Measurements from ENCODE around the gene ZBED4. TPM values are rescaled to one million over a fixed set of nuclear protein-coding genes. Genes with fewer than 3 reads are reported as not detected.

Gene ZBED4
- total RNA-seq, 1 experiment from 2014 or later, result 21.6 TPM

DNA sequence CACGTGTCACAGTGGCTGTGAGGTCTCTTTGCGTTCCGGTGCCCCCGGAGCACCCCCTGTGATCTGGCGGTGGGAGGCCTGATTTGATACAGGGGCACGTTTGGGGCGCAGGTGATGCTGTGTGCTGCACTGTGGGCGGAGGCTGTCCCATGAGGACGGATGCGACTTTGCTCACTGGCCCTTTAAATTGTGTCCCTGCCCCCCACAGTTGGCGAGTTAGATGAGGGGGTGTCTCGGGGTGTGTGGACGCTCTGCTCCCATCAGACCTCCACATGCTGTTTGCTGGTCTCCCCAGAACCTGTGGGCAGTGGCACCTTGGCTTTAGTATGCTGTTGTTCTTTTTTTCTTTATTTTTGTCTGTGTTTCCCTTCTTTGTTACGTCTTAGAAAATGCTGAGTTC is 5.2 kb downstream of the ZBED4 start:
- TF ChIP-seq, protein P1, sequence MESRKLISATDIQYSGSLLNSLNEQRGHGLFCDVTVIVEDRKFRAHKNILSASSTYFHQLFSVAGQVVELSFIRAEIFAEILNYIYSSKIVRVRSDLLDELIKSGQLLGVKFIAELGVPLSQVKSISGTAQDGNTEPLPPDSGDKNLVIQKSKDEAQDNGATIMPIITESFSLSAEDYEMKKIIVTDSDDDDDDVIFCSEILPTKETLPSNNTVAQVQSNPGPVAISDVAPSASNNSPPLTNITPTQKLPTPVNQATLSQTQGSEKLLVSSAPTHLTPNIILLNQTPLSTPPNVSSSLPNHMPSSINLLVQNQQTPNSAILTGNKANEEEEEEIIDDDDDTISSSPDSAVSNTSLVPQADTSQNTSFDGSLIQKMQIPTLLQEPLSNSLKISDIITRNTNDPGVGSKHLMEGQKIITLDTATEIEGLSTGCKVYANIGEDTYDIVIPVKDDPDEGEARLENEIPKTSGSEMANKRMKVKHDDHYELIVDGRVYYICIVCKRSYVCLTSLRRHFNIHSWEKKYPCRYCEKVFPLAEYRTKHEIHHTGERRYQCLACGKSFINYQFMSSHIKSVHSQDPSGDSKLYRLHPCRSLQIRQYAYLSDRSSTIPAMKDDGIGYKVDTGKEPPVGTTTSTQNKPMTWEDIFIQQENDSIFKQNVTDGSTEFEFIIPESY (IDR thresholded peaks at IDR 0.05; ENCODE audit: extremely low read depth, insufficient replicate concordance, low read length), result no peak
- TF ChIP-seq ZFX (IDR thresholded peaks at IDR 0.05) (no peak), POLR2AphosphoS5 (IDR thresholded peaks at IDR 0.05; ENCODE audit: low read depth, low read length) (no peak)
- TF ChIP-seq, protein P2, sequence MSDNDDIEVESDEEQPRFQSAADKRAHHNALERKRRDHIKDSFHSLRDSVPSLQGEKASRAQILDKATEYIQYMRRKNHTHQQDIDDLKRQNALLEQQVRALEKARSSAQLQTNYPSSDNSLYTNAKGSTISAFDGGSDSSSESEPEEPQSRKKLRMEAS (IDR thresholded peaks at IDR 0.05), result no peak
- H3K4me3 ChIP-seq (replicated peaks in 1 of 2; ENCODE audit: low read depth in 1 of 2, low read length in 2 of 2), result no peak overlapping the region
- POLR2A ChIA-PET, result no interaction called here
- peaks cover 96% of the 10 kb centered on the region for H3K79me2 ChIP-seq (ENCODE audit: insufficient read depth, low read length)
- H2AFZ ChIP-seq (ENCODE audit: low read depth, low read length, poor library complexity, severe bottlenecking), result no peak overlapping the region
- ATAC-seq (no peak), DNase-seq (ENCODE audit: low read depth, low spot score) (no peak)
- no TSS peak for BruUV-seq (replicated peaks)
- CTCF ChIA-PET, result no interaction called here
- no peaks in the 10 kb centered on the region for H3K9me2 ChIP-seq (ENCODE audit: insufficient read depth)
- H3K36me3 ChIP-seq (ENCODE audit: control insufficient read depth in 1 of 2, insufficient read depth in 2 of 2, low read length in 2 of 2), result peaks cover 0 to 5% of the 10 kb centered on the region in 2 experiments; a peak in 1 of 4 replicates
- no peaks in the 10 kb centered on the region; the same call in 1 of the 2 replicates for H4K20me1 ChIP-seq (ENCODE audit: insufficient read depth)
- H3K4me1 ChIP-seq (ENCODE audit: control insufficient read depth in 1 of 2, insufficient read depth in 2 of 2, low read length in 2 of 2), result peaks cover 10 to 13% of the 10 kb centered on the region in 2 experiments
- intact Hi-C loops (cut with micrococcal nuclease), result no loop called here
- no peak overlapping the region for H3K9ac ChIP-seq (ENCODE audit: low read length)
- no peaks in the 10 kb centered on the region for H3K27me3 ChIP-seq (ENCODE audit: insufficient read depth, low read length)
- RAD21 ChIA-PET (ENCODE audit: low non-redundant PET in 1 of 2, low total read pairs in 2 of 2, uncharacterized antibody in 2 of 2, unreplicated experiment in 2 of 2), result no interaction called here
- no peak overlapping the region for H3K27ac ChIP-seq (ENCODE audit: low read depth, low read length)
- no peaks in the 10 kb centered on the region; a peak in 1 of 4 replicates for H3K9me3 ChIP-seq (ENCODE audit: control insufficient read depth in 1 of 2, insufficient read depth in 1 of 2, low read depth in 1 of 2, low read length in 2 of 2)
- H3K4me2 ChIP-seq (ENCODE audit: low read length), result no peak overlapping the region

DNA sequence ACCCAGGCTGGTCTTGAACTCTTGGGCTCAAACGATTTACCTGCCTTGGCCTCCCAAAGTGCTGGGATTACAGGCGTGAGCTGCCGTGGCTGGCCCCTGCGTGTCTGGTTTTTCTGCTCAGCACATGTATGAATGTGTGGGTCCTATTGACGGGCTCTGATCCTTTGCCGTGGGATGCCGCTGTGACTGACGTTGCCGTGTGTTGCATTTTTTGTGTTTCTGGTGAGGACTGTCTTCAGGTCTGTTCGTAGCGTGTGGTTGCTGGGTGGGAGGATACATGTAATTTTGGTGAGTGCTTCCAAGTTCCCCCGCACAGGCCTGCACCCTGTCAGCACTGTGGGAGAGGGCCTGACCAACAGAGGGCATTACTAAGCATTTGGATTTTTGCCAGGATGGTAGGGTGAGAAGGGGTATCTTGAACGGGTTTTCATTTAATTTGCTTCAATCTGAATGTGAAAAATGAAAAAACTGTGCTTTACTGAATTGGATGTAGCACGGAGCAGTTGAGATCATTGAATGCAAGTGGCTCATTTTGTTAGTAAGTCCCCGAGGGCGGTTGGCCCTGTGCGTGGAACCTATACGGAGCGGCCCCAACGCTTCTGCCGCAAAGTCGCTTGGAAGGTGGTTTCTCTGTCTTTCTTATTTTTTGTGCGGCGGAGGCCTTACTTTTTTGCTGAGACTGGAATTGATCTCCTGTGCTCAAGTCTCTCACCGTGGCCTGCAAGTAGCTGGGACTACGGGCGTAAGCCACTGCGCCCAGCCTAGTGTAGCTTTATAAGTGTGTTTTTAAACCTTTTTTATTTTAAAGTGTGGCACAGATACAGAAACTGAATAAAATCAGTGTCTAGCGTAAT is 8.2 kb downstream of the ZBED4 start:
- CTCF ChIA-PET, result no interaction called here
- POLR2A ChIA-PET, result no interaction called here
- Histone ChIP-seq H3K9me2 (ENCODE audit: insufficient read depth) (no peaks in the 10 kb centered on the region), H3K4me3 (replicated peaks in 1 of 2; ENCODE audit: low read depth in 1 of 2, low read length in 2 of 2) (no peak overlapping the region), H3K4me2 (ENCODE audit: low read length) (no peak overlapping the region), H4K20me1 (ENCODE audit: insufficient read depth) (peaks cover 4% of the 10 kb centered on the region; the same call in 1 of the 2 replicates), H3K9me3 (ENCODE audit: control insufficient read depth in 1 of 2, insufficient read depth in 1 of 2, low read depth in 1 of 2, low read length in 2 of 2) (peaks cover 3 to 10% of the 10 kb centered on the region in 2 experiments; a peak in 2 of 4 replicates), H2AFZ (ENCODE audit: low read depth, low read length, poor library complexity, severe bottlenecking) (no peak overlapping the region), H3K27ac (ENCODE audit: low read depth, low read length) (no peak overlapping the region), H3K27me3 (ENCODE audit: insufficient read depth, low read length) (no peaks in the 10 kb centered on the region), H3K9ac (ENCODE audit: low read length) (no peak overlapping the region), H3K4me1 (ENCODE audit: control insufficient read depth in 1 of 2, insufficient read depth in 2 of 2, low read length in 2 of 2) (no peaks in the 10 kb centered on the region), H3K36me3 (ENCODE audit: control insufficient read depth in 1 of 2, insufficient read depth in 2 of 2, low read length in 2 of 2) (peaks cover 0 to 5% of the 10 kb centered on the region in 2 experiments; a peak in 1 of 4 replicates), H3K79me2 (ENCODE audit: insufficient read depth, low read length) (peaks cover 99% of the 10 kb centered on the region)
- no TSS peak for BruUV-seq (replicated peaks)
- intact Hi-C loops (cut with micrococcal nuclease), result no loop called here
- DNase-seq (ENCODE audit: low read depth, low spot score) (no peak), ATAC-seq (no peak)
- RAD21 ChIA-PET (ENCODE audit: low non-redundant PET in 1 of 2, low total read pairs in 2 of 2, uncharacterized antibody in 2 of 2, unreplicated experiment in 2 of 2), result no interaction called here
- TF ChIP-seq, protein P1 (IDR thresholded peaks at IDR 0.05; ENCODE audit: extremely low read depth, insufficient replicate concordance, low read length), result no peak
- TF ChIP-seq TCF7L2 (IDR thresholded peaks at IDR 0.05; ENCODE audit: borderline replicate concordance, extremely low read depth, insufficient read depth, insufficient read length) (no peak), SRF (IDR thresholded peaks at IDR 0.05; ENCODE audit: low read depth) (no peak), SIN3A (IDR thresholded peaks at IDR 0.05; ENCODE audit: low read depth) (no peak), ZNF274 (IDR thresholded peaks at IDR 0.05; ENCODE audit: low read depth, low read length) (no peak), FOSL1 (IDR thresholded peaks at IDR 0.05; ENCODE audit: low read depth) (no peak)
- TF ChIP-seq, protein P2 (IDR thresholded peaks at IDR 0.05), result no peak
- TF ChIP-seq, protein P3, sequence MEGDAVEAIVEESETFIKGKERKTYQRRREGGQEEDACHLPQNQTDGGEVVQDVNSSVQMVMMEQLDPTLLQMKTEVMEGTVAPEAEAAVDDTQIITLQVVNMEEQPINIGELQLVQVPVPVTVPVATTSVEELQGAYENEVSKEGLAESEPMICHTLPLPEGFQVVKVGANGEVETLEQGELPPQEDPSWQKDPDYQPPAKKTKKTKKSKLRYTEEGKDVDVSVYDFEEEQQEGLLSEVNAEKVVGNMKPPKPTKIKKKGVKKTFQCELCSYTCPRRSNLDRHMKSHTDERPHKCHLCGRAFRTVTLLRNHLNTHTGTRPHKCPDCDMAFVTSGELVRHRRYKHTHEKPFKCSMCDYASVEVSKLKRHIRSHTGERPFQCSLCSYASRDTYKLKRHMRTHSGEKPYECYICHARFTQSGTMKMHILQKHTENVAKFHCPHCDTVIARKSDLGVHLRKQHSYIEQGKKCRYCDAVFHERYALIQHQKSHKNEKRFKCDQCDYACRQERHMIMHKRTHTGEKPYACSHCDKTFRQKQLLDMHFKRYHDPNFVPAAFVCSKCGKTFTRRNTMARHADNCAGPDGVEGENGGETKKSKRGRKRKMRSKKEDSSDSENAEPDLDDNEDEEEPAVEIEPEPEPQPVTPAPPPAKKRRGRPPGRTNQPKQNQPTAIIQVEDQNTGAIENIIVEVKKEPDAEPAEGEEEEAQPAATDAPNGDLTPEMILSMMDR (IDR thresholded peaks at IDR 0.05 in 2 of 3, conservative IDR thresholded peaks at IDR 0.05 in 1 of 3; ENCODE audit: borderline replicate concordance in 1 of 3, insufficient read depth in 1 of 3, low read depth in 2 of 3, low read length in 2 of 3), result no peak
